HG03442 (cell line): Measurements from ENCODE around the gene CD38.
"Not testable (repeated sequence)": the region's sequence is repeated elsewhere in the genome, so short reads cannot be mapped to it uniquely, and the experiment has no call there.

Source experiments
- ATAC-seq: cut with Tn5 transposase; IDR thresholded peaks from one replicate; pipeline ENCODE4 v1.9.1; 2021; ENCODE audit warnings: mild to moderate bottlenecking, moderate library complexity; ENCODE audit not compliant: unreplicated experiment

Gene CD38

DNA sequence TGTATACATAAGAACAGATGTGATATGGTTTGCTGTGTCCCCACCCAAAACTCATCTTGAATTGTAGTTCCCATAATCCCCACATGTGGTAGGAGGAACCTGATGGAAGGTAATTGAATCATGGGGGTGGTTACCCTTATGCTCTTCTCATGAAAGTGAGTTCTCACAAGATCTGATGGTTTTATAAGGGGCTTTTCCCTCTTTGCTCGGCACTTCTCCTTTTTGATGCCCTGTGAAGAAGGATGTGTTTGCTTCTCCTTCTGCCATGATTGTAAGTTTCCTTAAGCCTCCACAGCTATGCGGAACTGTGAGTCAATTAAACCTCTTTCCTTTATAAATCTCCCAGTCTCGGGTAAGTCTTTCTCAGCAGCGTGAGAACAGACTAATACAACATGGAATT is 83.1 kb downstream of the CD38 start:
- not testable (repeated sequence) for ATAC-seq

DNA sequence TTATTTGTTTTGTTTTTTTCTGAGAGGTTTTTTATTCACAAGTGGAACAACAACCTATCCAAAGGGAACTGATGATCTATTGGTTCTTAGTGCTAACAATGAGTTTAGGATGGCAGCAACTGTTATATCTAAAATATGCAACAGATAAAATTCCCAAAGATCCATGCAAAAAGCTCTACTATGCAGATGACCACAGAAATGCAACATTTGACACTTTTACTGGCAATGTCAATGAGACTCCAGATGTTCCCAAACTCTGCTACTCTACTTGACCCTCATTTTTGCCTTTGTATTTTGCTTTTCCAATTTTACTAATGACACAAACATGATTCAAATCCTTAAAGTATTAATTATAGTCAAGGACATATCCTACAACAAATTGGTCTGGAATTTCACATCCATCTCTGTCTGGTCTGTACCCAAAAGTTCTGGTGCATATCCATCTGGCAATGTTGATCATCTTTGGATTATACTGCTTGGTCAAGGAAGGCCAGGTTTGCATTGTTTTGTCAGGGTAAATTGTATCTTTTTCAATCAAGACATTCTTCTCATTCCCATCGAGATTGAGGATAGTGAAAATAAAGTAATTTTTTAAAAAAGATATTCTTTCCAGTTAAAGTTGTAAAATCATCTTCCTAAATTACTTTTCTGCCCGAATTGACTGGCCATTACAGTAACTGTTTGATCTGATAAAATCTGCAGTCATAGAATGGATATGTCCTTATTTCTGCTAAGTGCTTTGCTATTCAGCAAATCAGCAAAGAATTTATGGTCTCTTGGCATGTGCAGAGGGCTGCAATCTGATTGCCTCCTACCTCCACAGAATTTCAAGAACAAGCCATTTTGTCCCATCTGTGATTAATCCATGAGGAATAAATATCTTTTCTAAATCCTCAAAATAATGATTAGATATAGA is 86.8 kb downstream of the CD38 start:
- no peak for ATAC-seq

DNA sequence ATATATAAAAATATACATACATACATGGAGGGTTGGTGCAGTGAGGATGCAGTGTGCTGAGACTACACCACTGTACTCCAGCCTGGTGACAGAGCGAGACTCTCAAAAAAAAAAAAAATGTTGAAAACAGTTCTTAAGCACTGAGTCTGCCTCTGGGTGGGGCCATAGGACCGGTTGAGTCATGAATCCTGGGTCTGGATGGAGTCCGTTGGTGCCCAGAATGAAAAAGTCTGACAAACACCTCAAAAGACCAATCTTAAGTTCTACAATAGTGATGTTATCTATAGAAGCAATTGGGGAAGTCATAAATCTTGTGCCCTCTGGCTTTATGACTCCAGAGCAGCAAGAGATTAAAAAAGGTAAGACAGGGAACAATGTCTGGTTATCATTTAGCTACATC is 90.0 kb downstream of the CD38 start:
- ATAC-seq, result no peak

DNA sequence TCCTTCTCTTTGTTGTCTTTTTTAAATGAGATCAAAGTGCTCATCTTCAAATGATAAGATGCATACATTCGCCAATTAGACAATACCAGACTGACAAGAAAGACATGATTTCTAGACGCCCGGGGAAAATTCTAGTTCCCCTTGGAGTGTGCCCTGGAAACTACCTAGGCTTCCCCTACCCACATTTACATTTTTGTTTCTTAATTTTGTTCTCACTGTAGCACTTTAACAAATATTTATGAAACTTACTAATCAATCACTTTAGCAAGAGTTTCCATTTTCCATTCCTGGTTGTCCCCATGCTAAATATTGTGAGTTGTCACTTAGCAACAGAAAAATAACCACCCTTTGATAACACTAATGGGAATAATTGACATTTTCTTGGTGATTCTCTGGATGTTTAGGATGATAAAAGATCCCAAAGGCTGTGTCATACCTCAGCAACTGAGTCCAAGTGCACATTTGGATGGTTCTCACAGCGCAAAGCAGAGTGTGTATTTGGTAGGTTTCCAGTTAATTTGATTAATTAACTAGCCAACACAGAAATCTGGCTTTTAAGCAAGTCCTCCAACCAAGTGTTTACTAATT is 90.8 kb downstream of the CD38 start:
- no peak for ATAC-seq

DNA sequence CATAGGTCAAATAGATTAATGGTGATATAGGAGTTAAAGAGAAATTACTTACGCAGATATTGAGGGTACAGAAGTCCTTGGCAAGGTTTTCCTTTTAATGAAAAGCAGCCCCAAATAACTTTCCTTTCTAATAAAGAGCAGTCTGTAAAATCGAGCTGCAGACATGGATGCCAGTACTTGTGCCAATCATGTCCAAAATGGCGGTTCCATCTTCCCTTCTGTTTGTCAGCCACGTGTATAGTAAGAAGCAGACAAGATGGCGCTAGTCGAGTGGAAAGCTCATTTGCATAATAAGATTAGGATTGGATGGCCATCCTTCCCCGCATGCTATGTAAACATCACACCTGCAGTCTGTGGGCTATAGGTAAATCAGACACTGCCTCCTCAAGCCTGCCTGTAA is 92.0 kb downstream of the CD38 start:
- no peak for ATAC-seq

DNA sequence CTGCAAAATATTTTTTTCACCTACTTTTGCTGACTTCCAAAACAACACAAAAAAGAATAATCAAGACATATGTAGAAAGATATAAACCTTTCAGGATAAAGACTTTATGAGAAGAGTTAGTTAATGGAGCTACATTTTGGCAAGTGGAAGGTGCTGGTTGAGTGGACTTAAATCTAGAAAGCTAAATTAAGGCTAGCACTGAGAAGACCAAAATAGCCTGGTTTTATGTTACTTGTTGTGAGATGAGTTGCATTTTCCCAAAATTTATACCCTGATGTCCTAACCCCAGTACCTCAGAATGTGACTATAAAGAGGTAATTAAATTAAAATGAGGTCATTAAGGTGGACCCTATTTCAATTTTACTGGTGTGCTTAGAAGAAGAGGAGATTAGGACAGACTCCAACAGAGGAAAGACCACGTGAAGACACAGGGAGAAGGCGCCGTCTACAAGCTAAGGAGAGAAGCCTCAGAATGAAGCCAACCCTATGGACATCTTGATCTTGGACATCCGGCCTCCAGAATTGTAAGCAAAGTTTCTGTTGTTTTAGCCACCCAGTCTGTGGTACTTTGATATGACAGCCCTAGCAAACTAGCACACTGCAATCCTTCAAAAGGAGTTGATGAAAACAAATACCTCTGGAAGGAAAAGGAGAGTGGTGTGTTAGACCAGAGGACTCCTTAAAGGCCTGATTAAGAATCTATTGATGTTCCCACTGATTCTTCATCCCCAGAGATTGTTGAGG is 93.0 kb downstream of the CD38 start:
- no peak for ATAC-seq

DNA sequence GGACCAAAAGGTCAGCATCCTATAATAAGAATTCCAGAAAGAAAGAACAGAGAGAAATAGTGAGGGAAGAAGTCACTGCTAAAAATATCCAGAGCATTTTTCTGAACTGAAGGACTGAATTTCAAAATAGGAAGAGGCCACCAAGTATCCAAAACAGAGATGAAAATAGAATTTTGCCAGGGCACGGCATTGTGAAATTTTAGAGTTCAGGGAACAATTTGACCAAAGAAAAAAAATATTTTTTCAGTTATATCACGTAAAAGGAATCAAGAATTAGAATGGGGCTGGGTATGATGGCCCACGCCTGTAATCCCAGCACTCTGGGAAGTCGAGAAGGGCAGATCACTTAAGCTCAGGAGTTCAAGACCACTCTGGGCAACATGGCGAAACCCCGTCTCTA is 95.0 kb downstream of the CD38 start:
- no peak for ATAC-seq

DNA sequence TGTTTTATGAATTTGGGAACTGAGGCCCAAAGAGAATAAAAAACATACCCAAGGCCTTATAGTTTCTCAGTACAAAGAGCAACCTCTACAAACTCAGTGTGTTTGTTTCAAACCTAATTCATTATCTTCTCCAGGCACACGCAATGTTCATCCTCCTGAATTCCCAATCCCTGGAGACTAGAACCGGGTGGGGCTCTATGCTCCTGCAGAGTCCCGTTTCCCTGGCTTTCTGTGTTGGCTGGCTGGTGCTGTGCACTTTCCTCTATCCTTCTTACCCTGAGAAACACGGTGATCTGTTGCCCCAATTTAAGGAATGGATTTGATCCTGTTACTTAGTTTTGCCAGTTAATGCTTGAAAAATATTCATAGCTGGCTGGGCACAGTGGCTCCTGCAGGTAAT is 96.5 kb downstream of the CD38 start:
- ATAC-seq, result no peak

DNA sequence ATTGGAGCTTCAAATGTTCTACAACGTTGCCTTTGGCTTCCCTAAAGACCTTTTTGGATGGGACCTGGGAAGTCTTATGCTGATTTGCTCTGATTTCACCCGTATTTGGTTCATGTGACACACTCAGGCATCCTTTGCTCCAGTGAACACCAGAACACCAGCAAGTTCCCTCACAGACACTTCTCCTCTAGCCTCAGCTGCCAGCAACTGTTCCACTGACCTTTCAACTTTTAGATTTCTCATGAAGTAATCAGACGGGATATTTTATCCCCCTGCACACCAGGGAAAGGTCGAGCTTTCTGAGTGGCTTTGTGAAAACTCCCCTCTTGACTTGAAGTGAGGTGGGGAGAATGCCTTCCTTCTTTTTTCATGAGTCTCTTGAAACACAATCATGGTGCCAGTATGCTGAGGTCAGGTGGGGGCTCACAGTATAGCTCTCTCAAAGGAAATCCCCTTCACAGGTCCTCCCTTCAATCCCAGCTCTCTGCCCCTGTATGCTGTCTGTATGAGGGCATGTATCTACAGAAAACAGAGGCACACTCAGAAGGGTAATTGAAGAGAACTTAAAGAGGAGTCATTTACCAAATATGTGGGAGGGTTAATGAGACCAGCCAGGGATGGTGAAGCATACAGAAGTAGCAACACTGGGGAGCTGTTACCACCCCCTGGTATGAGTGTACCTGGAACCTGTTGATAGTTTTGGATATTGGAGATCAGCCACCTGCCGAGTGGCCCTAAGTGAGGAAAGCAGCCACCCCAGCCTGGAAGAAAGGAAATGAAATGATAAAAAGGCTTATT is 97.7 kb downstream of the CD38 start:
- no peak for ATAC-seq

DNA sequence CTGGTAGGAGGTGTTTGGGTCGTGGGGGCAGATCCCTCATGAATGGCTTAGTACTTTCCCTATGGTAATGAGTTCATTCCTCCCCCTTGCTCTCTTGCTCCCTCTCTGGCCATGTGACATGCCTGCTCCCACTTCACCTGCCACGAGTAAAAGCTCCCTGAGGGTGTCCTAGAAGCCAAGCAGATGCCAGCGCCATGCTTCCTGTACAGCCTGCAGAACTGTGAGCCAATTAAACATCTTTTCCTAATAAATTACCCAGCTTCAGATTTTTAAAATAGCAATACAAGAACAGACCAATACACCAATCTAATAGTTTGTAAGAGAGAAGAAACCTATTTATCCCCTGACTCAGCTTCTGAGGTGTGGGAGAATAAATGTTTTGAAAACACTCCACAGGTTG is 99.9 kb downstream of the CD38 start:
- ATAC-seq, result no peak

DNA sequence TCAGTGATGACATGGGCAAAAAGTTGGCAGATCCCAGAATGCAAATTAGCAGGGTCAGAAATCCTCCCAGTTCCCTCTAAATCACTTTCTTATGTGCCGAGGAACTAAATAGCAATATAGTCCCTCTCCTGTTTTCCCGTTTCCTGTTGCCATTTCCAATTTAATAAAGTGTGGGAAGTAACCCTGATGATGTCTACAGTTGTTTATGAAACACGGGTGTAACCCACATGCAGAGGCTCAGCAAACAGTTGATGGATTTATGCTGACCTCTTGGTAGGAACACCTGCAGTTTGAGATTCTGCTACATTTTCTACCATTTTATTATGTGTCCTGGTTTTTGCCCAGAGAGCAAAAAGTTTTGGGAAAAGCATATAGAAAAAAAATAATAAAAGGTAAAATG is 103.7 kb downstream of the CD38 start:
- no peak for ATAC-seq

DNA sequence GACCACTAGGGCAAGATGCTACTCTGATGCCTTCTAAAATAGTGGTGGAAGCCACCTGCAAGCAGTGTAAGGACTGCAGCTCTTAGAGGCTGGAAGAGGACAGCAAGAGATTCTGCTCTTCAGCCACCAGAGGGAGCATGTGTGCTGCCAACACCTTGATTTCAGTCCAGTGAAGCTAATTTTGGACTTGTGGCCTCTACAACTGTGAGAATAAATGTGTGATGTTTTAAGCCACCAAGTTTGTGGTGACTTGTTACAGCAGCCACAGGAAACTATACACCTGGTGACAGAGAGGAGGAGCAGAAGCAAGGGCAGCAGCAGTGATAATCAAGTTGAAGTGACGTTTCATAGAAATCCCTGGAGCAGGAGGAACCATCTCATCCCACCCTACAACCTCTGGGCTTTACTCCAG is 104.6 kb downstream of the CD38 start:
- peak; percentile 91 for ATAC-seq

DNA sequence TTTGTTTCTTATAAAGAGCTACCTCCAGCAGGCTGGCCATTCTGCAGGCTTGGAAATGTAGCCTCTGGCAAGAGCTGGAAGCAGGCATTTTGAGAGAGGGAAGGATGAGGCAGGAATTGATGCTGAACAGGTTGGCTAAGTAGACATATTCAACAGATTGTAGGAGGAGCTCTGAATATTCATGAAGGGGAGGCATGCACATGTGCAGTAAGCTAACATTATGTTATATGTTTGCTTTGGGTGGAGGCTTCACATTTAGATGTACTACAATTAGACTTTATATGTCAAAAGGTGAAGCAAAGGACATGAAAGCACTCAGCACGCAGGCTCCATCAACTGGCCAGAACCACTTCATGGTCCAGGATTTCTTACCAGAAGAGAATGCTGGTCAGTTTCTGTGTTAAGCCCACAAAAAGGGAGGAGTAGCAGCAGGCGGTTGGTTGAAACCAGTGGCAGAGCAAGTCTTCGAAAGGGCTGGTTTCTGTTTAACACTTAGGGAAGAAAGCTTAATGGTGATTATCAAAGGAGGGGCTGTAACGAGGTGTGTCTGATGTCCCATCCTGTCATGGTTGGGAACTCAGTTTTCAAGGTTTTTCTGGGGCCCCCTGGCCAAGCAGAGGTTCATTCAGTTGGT is 105.6 kb downstream of the CD38 start:
- no peak for ATAC-seq

DNA sequence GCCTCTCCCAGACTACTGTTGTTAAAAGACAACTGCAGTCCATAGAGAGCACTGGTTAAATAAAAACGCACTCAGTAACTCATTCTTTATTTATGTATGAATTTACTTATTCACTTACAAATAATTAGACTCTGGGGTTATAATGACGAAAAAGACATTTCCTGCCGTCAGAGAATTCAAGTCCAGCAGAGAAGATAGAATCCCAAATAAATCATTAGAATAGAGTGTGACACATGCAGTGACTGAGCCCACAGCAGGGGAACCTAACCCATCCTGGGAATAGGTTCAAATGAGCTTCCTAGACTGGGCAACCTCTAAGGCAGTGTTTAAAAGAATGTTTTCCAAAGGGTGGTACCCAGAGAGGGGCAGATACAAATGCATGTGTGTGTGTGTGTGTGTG is 106.5 kb downstream of the CD38 start:
- ATAC-seq, result no peak

DNA sequence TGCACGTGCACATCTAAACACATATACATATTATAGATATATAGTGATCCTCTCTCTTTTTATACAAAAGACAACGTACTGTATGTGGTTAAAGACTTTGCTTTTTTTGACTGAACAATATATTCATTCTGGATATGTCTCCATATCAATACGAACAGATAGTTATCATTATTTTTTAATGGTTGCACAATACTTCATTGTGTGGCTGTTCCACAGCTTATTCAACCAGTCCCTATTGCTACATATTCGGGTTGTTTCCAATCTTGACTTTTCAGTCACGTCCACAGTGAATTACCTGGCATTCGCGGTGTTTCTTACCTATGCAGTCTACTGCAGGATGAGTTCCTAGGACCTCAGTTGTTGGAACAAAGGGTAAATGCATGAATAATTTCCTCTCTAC is 107.3 kb downstream of the CD38 start:
- no peak for ATAC-seq

DNA sequence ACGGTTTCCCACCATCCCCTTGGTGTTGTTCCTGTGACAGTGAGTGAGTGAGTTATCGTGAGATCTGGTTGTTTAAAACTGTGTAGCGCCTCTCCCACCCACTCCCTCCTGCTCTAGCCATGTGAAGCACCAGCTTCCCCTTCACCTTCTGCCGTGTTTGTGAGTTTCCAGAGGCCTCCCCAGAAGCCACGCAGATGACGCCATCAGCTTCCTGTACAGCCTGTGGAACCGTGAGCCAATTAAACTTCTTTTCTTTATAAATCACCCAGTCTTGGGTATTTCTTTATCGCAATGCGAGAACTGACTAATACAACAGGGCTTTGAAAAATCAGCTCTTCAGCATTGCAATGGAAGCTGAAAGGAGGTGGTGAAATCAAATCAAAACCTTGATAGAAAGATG is 110.4 kb downstream of the CD38 start:
- no peak for ATAC-seq

DNA sequence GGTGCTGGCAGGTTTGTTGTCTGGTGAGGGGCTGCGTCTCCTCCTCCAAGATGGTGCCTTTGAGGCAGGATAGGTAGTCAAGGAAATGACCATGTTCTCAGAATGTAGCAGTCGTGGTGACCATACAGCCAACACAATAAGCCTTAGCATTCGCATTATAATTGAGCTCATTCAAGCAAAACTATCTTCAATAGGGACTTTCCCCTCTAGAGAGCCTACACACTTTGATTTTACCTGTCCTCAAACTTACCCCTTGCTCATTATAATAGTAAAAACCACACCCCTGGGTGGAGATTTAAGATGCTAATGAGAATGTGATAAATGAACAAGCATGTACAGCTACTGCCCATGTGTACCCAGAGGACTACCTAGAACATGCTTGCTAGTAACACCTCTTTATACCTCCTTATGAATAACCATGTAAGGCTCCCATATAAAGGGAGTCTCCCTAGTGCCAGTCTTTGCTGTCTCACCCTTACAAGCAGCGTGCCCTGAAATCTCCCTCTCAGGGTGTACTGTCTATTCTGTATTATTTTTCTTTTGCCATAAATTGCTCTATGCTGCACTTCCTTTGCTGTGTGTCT is 112.2 kb downstream of the CD38 start:
- ATAC-seq, result peak; percentile 45

DNA sequence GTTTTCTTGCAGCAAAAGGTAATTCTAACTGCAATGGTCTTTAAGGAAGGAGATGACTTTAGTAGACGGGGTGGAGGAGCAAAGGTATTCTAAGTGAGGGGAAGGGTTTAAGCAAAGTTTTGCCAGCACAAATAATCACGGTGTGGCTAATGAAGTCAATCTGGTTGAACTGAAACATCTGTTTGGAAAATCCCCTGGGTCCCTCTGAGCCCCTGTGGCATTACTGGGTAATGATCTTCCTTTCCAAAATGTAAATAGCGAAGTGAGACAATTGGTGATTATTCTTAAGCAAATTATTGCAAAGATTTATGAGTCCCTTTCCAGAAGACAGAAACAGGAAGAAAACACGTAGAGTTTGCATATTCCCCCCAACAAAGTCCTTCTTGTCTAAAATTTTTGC is 113.2 kb downstream of the CD38 start:
- ATAC-seq, result peak; percentile 64

DNA sequence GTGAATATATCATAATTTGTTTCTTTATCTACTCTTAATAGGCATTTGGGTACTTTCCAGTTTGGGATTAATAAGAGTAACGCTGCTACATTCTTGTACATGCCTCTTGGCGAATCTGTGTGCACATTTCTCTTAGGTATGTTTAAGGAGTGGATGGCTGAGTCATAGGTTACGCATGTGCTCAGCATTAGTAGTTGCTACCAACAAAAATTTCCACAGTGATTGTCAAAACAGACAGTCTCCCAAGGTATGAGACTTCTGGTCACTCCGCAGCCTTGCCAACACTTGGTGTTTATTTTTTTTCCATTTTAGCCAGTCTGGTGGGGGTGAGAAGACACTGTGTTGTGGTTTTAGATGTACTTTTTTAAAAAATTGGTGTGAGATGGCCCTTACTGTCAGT is 115.8 kb downstream of the CD38 start:
- no peak for ATAC-seq

DNA sequence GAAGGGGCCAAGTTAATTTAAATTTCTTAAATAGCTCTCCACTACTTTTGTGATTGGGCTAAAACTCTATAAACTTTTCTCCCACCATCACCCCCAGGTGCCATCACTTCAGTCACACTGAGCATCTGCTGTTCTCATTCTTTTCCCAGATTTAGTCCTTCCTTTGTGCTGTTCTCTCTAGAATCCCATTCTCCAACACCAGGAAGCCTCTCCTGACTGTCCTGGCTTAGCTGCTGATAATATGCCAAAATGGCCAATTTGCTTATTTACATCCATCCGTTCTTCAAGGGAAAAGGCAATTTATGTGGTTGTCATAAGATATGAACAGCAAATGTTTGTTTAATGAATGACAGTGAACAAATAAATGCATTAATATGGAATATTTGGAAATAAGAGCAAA is 116.3 kb downstream of the CD38 start:
- ATAC-seq, result no peak
